Body of pancreas (tissue), 4 donors: ENCODE data around the gene C10orf90.

Source experiments
- POLR2A ChIP-seq, 3 donors: fragments of 450-650 bp; IDR thresholded peaks; one replicate each; pipeline ENCODE4 v1.6.1; 2016; ENCODE audit warnings: antibody characterized with exemption in 3 of 3, mild to moderate bottlenecking in 2 of 3
- TF ChIP-seq, protein P1 (sequence below), 7 experiments: fragments of 450-650 bp in 4 of 7; fragments of 200-600 bp in 3 of 7; sonication (generic) in 3 of 7; IDR thresholded peaks; one replicate each; pipeline ENCODE4 v1.5.1; 2016 to 2019; ENCODE audit warnings: antibody characterized with exemption in 7 of 7

DNA sequence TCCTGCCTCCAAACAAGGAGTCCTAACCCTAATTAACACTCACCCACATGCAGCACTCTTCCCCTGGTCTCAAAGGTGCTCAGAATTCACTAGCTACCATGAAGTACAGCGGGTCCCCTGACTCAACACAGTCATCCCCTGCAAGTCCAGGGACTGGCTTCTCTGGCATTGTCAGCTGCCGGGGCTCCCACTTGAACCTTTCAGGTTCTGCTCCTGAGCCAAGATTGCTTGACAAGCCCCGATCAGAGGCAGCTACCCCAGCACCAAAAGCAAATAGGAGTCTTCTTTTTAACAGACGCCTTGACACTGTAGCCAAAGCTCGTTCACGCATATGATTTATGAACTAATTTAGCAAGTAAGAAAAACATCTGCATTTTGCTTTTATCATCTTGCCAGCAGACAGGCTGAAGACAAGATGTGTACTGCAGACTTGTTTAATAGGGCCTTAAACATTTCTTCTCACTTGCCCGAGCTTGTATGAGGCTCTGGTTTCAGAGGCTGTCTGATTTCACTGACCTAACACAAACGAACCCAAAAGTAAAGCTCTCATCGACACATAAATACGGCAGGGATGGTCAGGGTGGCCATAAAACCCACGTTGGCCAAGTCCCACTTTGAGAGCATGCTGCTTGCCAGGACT, 214.6 kb downstream of the C10orf90 start:
- TF ChIP-seq, protein P1, sequence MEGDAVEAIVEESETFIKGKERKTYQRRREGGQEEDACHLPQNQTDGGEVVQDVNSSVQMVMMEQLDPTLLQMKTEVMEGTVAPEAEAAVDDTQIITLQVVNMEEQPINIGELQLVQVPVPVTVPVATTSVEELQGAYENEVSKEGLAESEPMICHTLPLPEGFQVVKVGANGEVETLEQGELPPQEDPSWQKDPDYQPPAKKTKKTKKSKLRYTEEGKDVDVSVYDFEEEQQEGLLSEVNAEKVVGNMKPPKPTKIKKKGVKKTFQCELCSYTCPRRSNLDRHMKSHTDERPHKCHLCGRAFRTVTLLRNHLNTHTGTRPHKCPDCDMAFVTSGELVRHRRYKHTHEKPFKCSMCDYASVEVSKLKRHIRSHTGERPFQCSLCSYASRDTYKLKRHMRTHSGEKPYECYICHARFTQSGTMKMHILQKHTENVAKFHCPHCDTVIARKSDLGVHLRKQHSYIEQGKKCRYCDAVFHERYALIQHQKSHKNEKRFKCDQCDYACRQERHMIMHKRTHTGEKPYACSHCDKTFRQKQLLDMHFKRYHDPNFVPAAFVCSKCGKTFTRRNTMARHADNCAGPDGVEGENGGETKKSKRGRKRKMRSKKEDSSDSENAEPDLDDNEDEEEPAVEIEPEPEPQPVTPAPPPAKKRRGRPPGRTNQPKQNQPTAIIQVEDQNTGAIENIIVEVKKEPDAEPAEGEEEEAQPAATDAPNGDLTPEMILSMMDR (IDR thresholded peaks at IDR 0.05), result no peak
- TF ChIP-seq POLR2A (IDR thresholded peaks at IDR 0.05), result no peak
